ENCODE data around the gene RNF227.
"Not testable (repeated sequence)": the region's sequence is repeated elsewhere in the genome, so short reads cannot be mapped to it uniquely, and the experiment has no call there.

Gene RNF227

DNA sequence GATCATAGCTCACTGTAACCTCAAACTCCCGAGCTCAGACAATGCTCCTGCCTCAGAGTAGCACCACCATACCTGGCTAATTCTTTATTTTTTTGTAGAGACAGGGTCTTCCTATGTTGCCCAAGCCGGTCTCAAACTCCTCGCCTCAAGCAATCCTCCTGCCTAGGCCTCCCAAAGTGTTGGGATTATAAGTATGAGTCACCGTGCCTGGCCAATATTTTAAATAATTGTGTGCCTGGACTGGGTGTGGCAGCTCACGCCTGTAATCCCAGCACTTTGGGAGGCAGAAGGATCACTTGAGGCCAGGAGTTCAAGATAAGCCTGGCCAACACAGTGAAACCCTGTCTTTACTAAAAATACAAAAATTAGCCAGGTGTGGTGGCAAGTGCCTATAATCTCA is 51.7 kb downstream of the RNF227 start:
- DNase-seq (ENCODE audit: low read depth in 2 of 2): not testable (repeated sequence)
